Transverse colon (tissue), 4 donors: Measurements from ENCODE around the gene TPM1. TPM values are rescaled to one million over a fixed set of nuclear protein-coding genes. Genes with fewer than 3 reads are reported as not detected.
A peak's percentile ranks its signal among the peaks of the same experiment; 100 is the strongest.

Source experiments
- DNase-seq: peaks from one replicate; pipeline ENCODE4 v3.0.0-alpha.2; 2019
- H3K27ac ChIP-seq, 4 donors: fragments of 200-600 bp; sonication (generic); 2 replicates each; pipeline ENCODE4 v1.5.1; 2016 to 2018; ENCODE audit warnings: inconsistent platforms in 4 of 4
- H3K27me3 ChIP-seq: fragments of 200-600 bp; sonication (generic); 2 replicates; pipeline ENCODE4 v1.5.1; 2017; ENCODE audit warnings: inconsistent platforms
- H3K36me3 ChIP-seq, 4 donors: fragments of 200-600 bp; sonication (generic); 2 replicates each; pipeline ENCODE4 v1.5.1; 2017 to 2019; ENCODE audit warnings: inconsistent platforms in 4 of 4
- H3K4me1 ChIP-seq, 4 donors: fragments of 200-600 bp; sonication (generic); 2 replicates each; pipeline ENCODE4 v1.5.1; 2017 to 2020; ENCODE audit warnings: inconsistent platforms in 4 of 4
- H3K4me3 ChIP-seq, 4 donors: fragments of 200-600 bp; sonication (generic); 1 replicate in 1 of 4; 2 replicates in 3 of 4; pipeline versions ENCODE4 v1.5.1 to v1.6.1; 2017 to 2019; ENCODE audit warnings: inconsistent platforms in 4 of 4
- H3K9me3 ChIP-seq, 2 donors: fragments of 200-600 bp; sonication (generic); 2 replicates each; pipeline ENCODE4 v1.5.1; 2017 to 2019; ENCODE audit warnings: inconsistent platforms in 2 of 2
- EP300 ChIP-seq: sonication (generic); formaldehyde crosslinking; IDR thresholded peaks from one replicate; pipeline ENCODE4 v1.6.1; 2017; ENCODE audit warnings: antibody characterized with exemption, low read depth
- POLR2A ChIP-seq: fragments of 450-650 bp; IDR thresholded peaks from one replicate; pipeline ENCODE4 v1.6.1; 2016; ENCODE audit warnings: antibody characterized with exemption, mild to moderate bottlenecking, moderate library complexity
- POLR2AphosphoS5 ChIP-seq, 3 donors: sonication (generic); formaldehyde crosslinking; IDR thresholded peaks; one replicate each; pipeline ENCODE4 v1.6.1; 2016; ENCODE audit warnings: antibody characterized with exemption in 3 of 3
- WGBS, 2 donors: methylation state at CpG; one replicate each; pipeline ENCODE4 v1.1.5; 2018; ENCODE audit warnings: low coverage in 1 of 2; 5-methylcytosine and 5-hydroxymethylcytosine counted together
- in situ Hi-C, 4 donors: fragments of 200-750 bp; cut with MboI; loops; one replicate each; pipeline versions ENCODE4 v1.15.0 to v1.15.1; 2017; ENCODE audit warnings: low sequenced_read_pairs in 3 of 4, low pct_ligation_motif_present in 1 of 4, low pct_unique_long_range_greater_than_20kb in 1 of 4
- intact Hi-C: fragments of 100-400 bp; cut with DNase I; formaldehyde crosslinking; loops from one replicate; pipeline ENCODE4 v1.15.1; 2023; ENCODE audit warnings: low total_unique reads
- total RNA-seq, 4 donors: library from RNA; depleted of rRNA; stranded (reverse); fragments of >200 nt; gene quantifications; one replicate each; pipeline ENCODE4 v1.1.0, GENCODE V29; 2016
- TF ChIP-seq, protein P1 (sequence below), 5 experiments: fragments of 200-600 bp in 3 of 5; fragments of 450-650 bp in 2 of 5; sonication (generic) in 3 of 5; IDR thresholded peaks; 1 replicate in 2 of 5; 2 replicates in 3 of 5; pipeline ENCODE4 v1.5.1; 2016 to 2017; ENCODE audit warnings: antibody characterized with exemption in 5 of 5, inconsistent platforms in 3 of 5, mild to moderate bottlenecking in 2 of 5, moderate library complexity in 1 of 5

The TPM1 gene
- total RNA-seq, 4 donors from 2014 or later, result 775 to 2,480 (median 1,140) TPM

DNA sequence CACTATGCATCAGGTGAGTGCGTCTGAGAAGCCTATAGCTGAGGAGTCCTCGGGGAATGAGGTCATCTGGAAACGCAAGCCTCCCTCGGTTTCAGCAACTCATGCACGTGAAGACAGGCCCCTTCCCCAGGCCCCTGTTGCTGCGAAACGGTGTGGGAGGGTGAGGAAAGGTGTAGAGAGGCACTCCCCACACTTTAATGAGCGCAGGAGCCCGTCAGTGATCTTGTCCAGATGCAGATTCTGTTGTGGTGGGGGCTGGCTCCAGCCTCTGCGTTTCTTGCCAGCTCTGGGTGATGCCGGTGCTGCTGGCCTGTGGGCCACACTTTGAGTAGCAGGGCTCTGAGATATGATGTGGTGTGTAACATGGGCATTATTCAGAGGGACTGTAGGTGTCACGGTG is 40.5 kb downstream of the TPM1 start:
- peaks cover 0 to 5% (median 1%) of the 10 kb centered on the region in 4 donors for H3K4me1 ChIP-seq
- H3K9me3 ChIP-seq, result no peaks in the 10 kb centered on the region
- peak overlapping the region in 3 of 4 donors; percentile 46 to 69 (median 62) for H3K27ac ChIP-seq
- in situ Hi-C loops (loop anchor here in 3 of 4 donors (10.0 kb wide), 2 partner anchors 238 to 298 kb away; no protein-coding TSS in a partner anchor), intact Hi-C loops (no loop called here)
- no peak overlapping the region for H3K4me3 ChIP-seq
- no peaks in the 10 kb centered on the region for H3K27me3 ChIP-seq
- 67 to 76% methylated on average over 1 to 12 of the region's 12 CpGs for WGBS, 2 donors
- no peaks in the 10 kb centered on the region for H3K36me3 ChIP-seq
- peak; percentile 22 for DNase-seq
- TF ChIP-seq EP300, result no peak
- TF ChIP-seq POLR2AphosphoS5 (IDR thresholded peaks at IDR 0.05), result peak in 2 of 3 donors; percentile 39 to 68
- TF ChIP-seq POLR2A, result no peak
- TF ChIP-seq, protein P1, sequence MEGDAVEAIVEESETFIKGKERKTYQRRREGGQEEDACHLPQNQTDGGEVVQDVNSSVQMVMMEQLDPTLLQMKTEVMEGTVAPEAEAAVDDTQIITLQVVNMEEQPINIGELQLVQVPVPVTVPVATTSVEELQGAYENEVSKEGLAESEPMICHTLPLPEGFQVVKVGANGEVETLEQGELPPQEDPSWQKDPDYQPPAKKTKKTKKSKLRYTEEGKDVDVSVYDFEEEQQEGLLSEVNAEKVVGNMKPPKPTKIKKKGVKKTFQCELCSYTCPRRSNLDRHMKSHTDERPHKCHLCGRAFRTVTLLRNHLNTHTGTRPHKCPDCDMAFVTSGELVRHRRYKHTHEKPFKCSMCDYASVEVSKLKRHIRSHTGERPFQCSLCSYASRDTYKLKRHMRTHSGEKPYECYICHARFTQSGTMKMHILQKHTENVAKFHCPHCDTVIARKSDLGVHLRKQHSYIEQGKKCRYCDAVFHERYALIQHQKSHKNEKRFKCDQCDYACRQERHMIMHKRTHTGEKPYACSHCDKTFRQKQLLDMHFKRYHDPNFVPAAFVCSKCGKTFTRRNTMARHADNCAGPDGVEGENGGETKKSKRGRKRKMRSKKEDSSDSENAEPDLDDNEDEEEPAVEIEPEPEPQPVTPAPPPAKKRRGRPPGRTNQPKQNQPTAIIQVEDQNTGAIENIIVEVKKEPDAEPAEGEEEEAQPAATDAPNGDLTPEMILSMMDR (IDR thresholded peaks at IDR 0.05), result no peak

DNA sequence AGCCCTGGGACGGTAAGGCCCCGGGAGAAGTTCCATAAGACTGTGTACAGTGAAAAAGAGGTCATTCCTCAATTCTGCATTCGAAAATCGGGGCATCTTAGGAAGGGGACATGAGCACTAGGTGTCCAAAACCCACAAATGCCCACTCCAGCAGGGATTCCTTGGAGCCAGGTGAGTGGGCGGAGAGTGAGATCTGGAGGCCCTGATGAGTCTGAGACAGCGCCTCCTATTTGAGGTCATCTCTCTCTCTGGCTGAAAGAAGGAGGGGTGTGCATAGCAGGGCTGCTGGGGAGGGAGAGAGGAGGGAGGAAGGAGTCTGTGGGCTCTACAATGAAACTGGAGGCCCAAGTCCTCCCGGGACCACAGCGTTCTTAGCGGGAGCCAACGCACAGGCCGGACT is 41.0 kb downstream of the TPM1 start:
- WGBS, 2 donors, result 83 to 89% methylated on average over 4 to 11 of the region's 11 CpGs
- Histone ChIP-seq H3K9me3 (no peaks in the 10 kb centered on the region), H3K4me1 (peaks cover 4 to 8% (median 5%) of the 10 kb centered on the region in 4 donors), H3K4me3 (no peak overlapping the region), H3K36me3 (no peaks in the 10 kb centered on the region), H3K27ac (peak overlapping the region in 3 of 4 donors; percentile 46 to 69 (median 62)), H3K27me3 (no peaks in the 10 kb centered on the region)
- TF ChIP-seq POLR2A (no peak), EP300 (no peak), POLR2AphosphoS5 (IDR thresholded peaks at IDR 0.05) (no peak)
- TF ChIP-seq, protein P1 (IDR thresholded peaks at IDR 0.05), result no peak
- no peak for DNase-seq
- intact Hi-C loops, result no loop called here
- in situ Hi-C loops, result loop anchor here in 3 of 4 donors (10.0 kb wide), 2 partner anchors 239 to 299 kb away; no protein-coding TSS in a partner anchor

DNA sequence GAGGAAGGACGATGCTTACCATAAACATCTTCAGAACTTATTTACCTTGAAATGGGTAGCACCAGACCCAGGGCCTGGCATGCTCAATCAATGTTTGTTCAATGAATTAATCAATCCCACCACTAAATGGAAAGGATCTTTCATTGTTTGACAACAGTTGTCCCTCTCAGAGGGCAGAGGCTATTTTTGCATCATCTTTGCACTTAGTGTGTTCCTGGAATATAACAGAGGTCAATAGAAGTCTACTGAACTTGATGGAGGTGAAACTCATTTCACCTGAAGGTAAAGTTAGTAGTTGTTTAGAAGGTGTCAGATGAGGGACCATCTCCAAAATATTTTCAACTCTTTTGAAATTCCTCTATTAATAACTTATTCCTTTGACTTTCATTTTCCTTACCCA is 42.3 kb downstream of the TPM1 start:
- intact Hi-C loops, result no loop called here
- H3K27ac ChIP-seq, result no peak overlapping the region
- in situ Hi-C loops, result loop anchor here in 3 of 4 donors (10.0 kb wide), 2 partner anchors 240 to 300 kb away; no protein-coding TSS in a partner anchor
- peaks cover 12 to 19% (median 15%) of the 10 kb centered on the region in 4 donors for H3K4me1 ChIP-seq
- H3K27me3 ChIP-seq, result no peaks in the 10 kb centered on the region
- no peaks in the 10 kb centered on the region for H3K9me3 ChIP-seq
- no peak overlapping the region for H3K4me3 ChIP-seq
- H3K36me3 ChIP-seq, result no peaks in the 10 kb centered on the region
- DNase-seq, result no peak
- 91 to 100% methylated on average over 1 of the region's 1 CpG for WGBS, 2 donors
- TF ChIP-seq POLR2AphosphoS5 (IDR thresholded peaks at IDR 0.05) (no peak), POLR2A (no peak), EP300 (no peak)
- TF ChIP-seq, protein P1 (IDR thresholded peaks at IDR 0.05), result no peak

DNA sequence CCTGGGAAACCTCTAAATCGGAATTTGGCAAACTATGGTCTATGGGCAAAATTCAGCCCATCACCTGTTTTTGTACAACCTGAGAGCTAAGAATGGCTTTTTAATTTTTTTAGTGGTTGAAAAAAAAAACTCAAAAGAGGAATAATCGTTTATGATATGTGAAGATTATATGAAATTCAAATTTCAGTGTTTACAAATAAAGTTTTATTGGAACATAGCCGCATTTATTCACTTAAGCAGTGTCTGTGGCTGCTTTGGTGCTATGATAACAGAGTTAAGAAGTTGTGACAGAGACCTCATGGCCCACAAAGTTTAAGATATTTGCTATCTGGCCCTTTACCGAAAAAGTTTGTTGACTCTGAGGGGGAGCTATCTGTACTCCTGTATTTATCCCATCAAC is 42.7 kb downstream of the TPM1 start:
- H3K36me3 ChIP-seq, result no peaks in the 10 kb centered on the region
- H3K27ac ChIP-seq, result no peak overlapping the region
- intact Hi-C loops (no loop called here), in situ Hi-C loops (loop anchor here in 3 of 4 donors (10.0 kb wide), 2 partner anchors 240 to 300 kb away; no protein-coding TSS in a partner anchor)
- no peak for TF ChIP-seq POLR2A
- no peak for TF ChIP-seq EP300
- H3K4me3 ChIP-seq, result no peak overlapping the region
- WGBS, 2 donors, result 81 to 86% methylated on average over 4 of the region's 4 CpGs
- DNase-seq, result no peak
- no peaks in the 10 kb centered on the region for H3K9me3 ChIP-seq
- no peaks in the 10 kb centered on the region for H3K27me3 ChIP-seq
- H3K4me1 ChIP-seq, result peaks cover 12 to 19% (median 15%) of the 10 kb centered on the region in 4 donors
